ENCODE results near the gene SMIM3. TPM values are rescaled to one million over a fixed set of nuclear protein-coding genes. Genes with fewer than 3 reads are reported as not detected.

SMIM3 gene
- total and polyA plus RNA-seq, 2 of the 13 experiments (the other 11 are each of a cell fraction or from before 2014, with no cell fraction given) = 11.6 to 96.7 TPM

DNA sequence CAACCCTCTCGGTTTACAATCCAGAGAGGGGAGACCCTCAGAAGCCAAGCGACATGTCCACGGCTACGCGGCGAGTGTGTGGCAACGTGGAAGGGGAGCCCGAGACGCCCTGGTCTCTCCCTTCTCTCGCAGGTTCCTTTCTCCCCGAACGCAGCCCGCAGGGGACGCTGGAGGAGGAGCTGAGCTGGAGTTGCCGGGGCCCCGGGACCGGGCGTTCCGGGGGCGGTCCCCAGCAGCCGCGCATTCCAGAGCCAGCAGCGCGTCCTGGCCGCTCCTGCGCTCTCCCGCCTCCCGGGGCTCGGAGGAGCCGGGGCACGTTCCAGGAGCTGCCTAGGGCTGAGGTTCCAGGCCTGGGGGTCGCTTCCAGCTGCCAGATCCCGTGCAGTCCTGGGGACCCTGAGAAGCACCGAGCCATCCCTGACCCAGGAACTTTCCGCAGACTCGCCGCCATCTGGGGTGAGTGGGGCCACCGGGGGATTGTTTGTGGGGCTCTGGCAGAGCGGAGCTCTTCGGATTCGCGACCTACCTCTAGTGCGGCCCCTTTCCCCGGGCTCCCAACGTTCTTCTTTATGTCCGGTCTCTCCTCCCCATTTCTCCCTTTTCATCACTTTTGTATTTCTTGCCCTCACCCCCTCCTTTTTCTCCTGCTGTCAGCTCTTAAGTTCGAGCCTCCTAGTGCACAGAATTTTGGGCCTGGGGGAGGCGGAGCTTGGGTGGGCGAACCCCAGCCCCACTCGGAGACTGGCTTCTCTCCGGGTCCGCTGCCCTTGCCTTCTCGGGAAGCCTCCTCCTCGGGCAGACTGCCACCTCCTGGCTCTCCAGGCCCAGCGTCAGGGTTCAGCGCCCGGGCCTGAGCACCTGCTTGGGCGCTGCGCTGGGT lies at the start of gene SMIM3 (continued):
- peak; percentile 59; the same call in 1 of the 2 replicates for TF ChIP-seq ZBTB38 (CRISPR knock-in tag; IDR thresholded peaks at IDR 0.05)
- TF ChIP-seq EHMT2 (IDR thresholded peaks at IDR 0.05; ENCODE audit: borderline replicate concordance, low read depth, low read length) = no peak
- TF ChIP-seq ZNF180 (CRISPR knock-in tag; IDR thresholded peaks at IDR 0.05; ENCODE audit: borderline replicate concordance, low read depth) = no peak
- no peak for TF ChIP-seq HNRNPK (IDR thresholded peaks at IDR 0.05; ENCODE audit: low read depth, low read length, poor library complexity, severe bottlenecking)
- TF ChIP-seq ZNF883 (CRISPR knock-in tag; IDR thresholded peaks at IDR 0.05; ENCODE audit: not compliant biosample characterization) = no peak
- TF ChIP-seq NR2F6 (IDR thresholded peaks at IDR 0.05) = no peak
- peak; percentile 32; the same call in 1 of the 2 replicates for TF ChIP-seq NR2F6 (CRISPR knock-in tag; IDR thresholded peaks at IDR 0.05)
- TF ChIP-seq, protein P1, sequence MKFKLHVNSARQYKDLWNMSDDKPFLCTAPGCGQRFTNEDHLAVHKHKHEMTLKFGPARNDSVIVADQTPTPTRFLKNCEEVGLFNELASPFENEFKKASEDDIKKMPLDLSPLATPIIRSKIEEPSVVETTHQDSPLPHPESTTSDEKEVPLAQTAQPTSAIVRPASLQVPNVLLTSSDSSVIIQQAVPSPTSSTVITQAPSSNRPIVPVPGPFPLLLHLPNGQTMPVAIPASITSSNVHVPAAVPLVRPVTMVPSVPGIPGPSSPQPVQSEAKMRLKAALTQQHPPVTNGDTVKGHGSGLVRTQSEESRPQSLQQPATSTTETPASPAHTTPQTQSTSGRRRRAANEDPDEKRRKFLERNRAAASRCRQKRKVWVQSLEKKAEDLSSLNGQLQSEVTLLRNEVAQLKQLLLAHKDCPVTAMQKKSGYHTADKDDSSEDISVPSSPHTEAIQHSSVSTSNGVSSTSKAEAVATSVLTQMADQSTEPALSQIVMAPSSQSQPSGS (CRISPR knock-in tag; IDR thresholded peaks at IDR 0.05) = 0 out of 2 replicates have a peak, but pooled peaks have one; percentile 13
- TF ChIP-seq, protein P2, sequence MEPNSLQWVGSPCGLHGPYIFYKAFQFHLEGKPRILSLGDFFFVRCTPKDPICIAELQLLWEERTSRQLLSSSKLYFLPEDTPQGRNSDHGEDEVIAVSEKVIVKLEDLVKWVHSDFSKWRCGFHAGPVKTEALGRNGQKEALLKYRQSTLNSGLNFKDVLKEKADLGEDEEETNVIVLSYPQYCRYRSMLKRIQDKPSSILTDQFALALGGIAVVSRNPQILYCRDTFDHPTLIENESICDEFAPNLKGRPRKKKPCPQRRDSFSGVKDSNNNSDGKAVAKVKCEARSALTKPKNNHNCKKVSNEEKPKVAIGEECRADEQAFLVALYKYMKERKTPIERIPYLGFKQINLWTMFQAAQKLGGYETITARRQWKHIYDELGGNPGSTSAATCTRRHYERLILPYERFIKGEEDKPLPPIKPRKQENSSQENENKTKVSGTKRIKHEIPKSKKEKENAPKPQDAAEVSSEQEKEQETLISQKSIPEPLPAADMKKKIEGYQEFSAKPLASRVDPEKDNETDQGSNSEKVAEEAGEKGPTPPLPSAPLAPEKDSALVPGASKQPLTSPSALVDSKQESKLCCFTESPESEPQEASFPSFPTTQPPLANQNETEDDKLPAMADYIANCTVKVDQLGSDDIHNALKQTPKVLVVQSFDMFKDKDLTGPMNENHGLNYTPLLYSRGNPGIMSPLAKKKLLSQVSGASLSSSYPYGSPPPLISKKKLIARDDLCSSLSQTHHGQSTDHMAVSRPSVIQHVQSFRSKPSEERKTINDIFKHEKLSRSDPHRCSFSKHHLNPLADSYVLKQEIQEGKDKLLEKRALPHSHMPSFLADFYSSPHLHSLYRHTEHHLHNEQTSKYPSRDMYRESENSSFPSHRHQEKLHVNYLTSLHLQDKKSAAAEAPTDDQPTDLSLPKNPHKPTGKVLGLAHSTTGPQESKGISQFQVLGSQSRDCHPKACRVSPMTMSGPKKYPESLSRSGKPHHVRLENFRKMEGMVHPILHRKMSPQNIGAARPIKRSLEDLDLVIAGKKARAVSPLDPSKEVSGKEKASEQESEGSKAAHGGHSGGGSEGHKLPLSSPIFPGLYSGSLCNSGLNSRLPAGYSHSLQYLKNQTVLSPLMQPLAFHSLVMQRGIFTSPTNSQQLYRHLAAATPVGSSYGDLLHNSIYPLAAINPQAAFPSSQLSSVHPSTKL (CRISPR knock-in tag; IDR thresholded peaks at IDR 0.05) = peak; percentile 69
- TF ChIP-seq, protein P3, sequence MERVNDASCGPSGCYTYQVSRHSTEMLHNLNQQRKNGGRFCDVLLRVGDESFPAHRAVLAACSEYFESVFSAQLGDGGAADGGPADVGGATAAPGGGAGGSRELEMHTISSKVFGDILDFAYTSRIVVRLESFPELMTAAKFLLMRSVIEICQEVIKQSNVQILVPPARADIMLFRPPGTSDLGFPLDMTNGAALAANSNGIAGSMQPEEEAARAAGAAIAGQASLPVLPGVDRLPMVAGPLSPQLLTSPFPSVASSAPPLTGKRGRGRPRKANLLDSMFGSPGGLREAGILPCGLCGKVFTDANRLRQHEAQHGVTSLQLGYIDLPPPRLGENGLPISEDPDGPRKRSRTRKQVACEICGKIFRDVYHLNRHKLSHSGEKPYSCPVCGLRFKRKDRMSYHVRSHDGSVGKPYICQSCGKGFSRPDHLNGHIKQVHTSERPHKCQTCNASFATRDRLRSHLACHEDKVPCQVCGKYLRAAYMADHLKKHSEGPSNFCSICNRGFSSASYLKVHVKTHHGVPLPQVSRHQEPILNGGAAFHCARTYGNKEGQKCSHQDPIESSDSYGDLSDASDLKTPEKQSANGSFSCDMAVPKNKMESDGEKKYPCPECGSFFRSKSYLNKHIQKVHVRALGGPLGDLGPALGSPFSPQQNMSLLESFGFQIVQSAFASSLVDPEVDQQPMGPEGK (CRISPR knock-in tag; IDR thresholded peaks at IDR 0.05) = peak; percentile 64
- 0 out of 2 replicates have a peak, but pooled peaks have one; percentile 54 for TF ChIP-seq ZNF558 (CRISPR knock-in tag; IDR thresholded peaks at IDR 0.05; ENCODE audit: borderline replicate concordance)
- peak; percentile 24; the same call in 1 of the 2 replicates for TF ChIP-seq ZNF619 (CRISPR knock-in tag; IDR thresholded peaks at IDR 0.05)
- TF ChIP-seq GFI1 (CRISPR knock-in tag; IDR thresholded peaks at IDR 0.05; ENCODE audit: borderline replicate concordance) = peak; percentile 6; the same call in 1 of the 2 replicates
- TF ChIP-seq YY1 (IDR thresholded peaks at IDR 0.05; ENCODE audit: insufficient read depth, insufficient replicate concordance, low read depth, low read length) = peak; percentile 51
- no peak for TF ChIP-seq TEAD2 (CRISPR knock-in tag; IDR thresholded peaks at IDR 0.05)
- 0 out of 2 replicates have a peak, but pooled peaks have one; percentile 46 for TF ChIP-seq MAZ (IDR thresholded peaks at IDR 0.05; ENCODE audit: borderline replicate concordance, low read depth, low read length)
- peak; percentile 50; the same call in 1 of the 2 replicates for TF ChIP-seq MAZ (CRISPR knock-in tag; IDR thresholded peaks at IDR 0.05; ENCODE audit: low read depth)
- TF ChIP-seq CBX5 (CRISPR knock-in tag; IDR thresholded peaks at IDR 0.05; ENCODE audit: borderline replicate concordance) = no peak
- peak; percentile 38 for TF ChIP-seq ZNF766 (CRISPR knock-in tag; IDR thresholded peaks at IDR 0.05; ENCODE audit: borderline replicate concordance)

Measured in HepG2 (cell line).